NCI-H345 (cell line): ENCODE measurements around the gene SYNJ1.
"Not testable (repeated sequence)": the region's sequence is repeated elsewhere in the genome, so short reads cannot be mapped to it uniquely, and the experiment has no call there.

Experiments used
- DNase-seq: peaks from one replicate; lab custom pipeline; 2025; lab: John Stamatoyannopoulos, UW

Gene SYNJ1

GRCh38 chr21:32612075-32612998 lies 115.5 kb downstream of the SYNJ1 start, which contains the start of gene CFAP298:
CFAP298 (minus strand) TSS chr21:32612377; CDS start chr21:32612243, 134 bp downstream.
- DNase-seq: peak; percentile 92

- peak; percentile 30 for DNase-seq
These were observed 116.3 kb downstream of the SYNJ1 start for GRCh38 chr21:32611471-32611997.

GRCh38 chr21:32610940-32611339 lies 116.9 kb downstream of the SYNJ1 start:
- DNase-seq: not testable (repeated sequence)

- DNase-seq: no peak
These were observed 119.0 kb downstream of the SYNJ1 start for GRCh38 chr21:32608851-32609250.

GRCh38 chr21:32605469-32605868 lies 122.3 kb downstream of the SYNJ1 start:
- no peak for DNase-seq

DNA sequence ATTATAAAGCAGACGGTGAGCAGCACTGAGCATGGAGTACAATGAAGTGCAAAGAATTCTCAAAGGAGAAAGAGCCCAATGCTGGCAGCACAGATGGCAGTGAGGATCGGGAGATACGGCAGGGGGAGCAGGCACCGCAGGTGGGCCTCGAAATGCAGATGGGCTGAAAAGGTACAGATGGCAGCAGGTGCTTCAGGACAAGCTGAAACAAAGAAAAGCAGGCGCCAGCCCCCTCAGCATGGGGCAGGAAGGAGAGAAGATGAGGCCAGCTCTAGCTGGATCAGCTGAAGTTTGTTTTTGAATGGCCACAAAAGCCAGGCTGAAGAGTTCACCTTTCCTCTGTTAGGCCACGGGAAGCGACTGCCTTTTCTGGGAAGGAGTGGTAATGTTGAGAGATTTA lies 123.3 kb downstream of the SYNJ1 start:
- DNase-seq: peak; percentile 97

- DNase-seq: peak; percentile 26
These were observed 124.7 kb downstream of the SYNJ1 start for GRCh38 chr21:32603131-32603530.

GRCh38 chr21:32602099-32602498 lies 125.7 kb downstream of the SYNJ1 start:
- DNase-seq: no peak

DNA sequence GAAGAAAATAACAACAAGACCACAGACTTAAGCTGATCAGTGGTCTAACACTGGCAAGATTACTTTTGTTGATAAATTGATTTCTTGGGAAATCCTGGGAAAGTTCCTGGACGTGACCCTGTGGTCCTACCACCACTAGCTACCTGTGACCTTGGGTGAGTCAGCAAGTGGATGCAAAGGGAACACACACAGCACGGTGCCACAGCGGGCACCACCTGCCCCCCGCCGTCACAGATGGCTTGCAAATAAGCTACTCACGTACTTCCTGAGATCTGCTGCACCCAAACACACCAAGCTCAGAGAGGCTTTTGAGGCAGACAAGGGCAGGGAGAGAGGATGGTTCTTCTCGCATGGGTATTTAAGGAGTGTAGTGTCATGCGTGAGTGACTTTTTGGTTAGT lies 128.3 kb downstream of the SYNJ1 start:
- DNase-seq: peak; percentile 82

DNA sequence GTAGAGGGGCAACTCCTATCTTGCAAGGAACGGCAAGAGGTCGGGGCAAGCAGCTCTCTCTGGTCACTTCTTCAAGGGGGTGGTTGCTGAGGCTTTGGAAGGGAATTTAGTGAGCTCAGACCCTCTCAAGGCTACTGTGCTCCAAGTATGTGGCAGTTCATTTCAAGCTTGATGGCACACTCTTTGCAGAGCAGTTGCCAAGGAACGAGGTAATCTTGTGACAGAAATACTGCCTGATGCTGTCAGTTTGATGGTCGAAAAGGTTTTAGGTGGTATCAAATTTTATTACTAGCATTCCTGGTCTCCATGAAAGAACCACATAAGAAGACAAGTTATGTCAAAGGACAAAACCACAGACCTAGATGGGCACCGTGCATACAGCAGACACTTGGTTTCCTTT lies 128.7 kb downstream of the SYNJ1 start:
- no peak for DNase-seq

DNA sequence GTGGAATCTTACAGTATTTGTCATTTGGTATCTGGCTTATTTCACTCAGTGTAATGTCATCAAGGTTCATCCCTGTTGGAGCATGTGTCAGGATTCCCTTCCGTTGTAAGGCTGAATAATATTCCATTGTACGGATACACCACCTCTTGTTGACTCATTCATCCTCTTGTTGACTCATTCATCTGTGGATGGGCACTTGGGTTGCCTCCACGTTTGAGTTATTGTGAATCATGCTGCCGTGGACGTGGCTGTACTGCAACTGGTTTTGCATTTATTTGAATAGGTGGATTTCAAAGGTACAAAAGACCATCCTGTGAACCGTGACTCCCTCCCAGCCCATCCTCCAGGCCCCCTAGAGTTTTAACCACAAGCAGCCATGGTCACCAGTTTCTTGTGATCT lies 130.6 kb downstream of the SYNJ1 start:
- peak; percentile 29 for DNase-seq

DNA sequence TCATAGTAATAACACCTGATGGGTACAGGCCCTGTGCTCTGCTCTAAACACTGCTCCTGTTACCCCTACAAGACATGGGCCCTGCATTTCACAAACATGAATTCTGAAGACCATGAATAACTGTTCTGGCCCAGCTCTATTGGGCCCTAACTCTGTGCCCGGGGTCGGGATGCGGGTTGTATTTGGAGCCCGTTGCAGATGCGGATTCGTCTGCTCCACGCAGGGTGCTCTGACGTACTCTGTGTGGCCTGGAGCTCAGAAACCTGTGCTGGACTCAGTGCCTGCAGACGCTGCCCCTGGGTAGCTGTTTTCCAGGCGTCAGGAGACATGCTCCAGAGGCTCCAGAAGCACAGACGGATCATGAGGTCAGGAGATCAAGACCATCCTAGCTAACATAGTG lies 132.4 kb downstream of the SYNJ1 start:
- DNase-seq: no peak

DNA sequence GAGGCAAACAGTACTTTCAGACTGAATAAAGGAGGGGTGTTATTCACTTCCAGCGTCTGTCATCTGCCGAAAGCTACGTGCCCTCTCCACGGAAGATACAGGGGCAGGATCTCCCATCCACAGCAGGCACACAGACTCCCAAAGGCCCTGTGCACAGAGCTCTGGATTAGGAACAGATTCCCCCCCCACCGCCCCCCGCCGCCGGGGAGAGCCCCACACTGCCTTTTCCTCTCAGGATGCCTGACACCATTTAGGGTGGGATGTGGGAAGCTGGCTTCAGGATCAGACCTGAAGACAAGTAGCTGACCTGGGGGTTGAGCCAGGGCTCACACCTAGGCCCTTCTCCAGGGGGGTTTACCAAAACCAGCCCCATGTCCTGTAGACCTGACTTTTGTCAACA lies 134.1 kb downstream of the SYNJ1 start:
- no peak for DNase-seq

- no peak for DNase-seq
These were observed 134.8 kb downstream of the SYNJ1 start for GRCh38 chr21:32592929-32593502.

- DNase-seq: no peak
These were observed 137.7 kb downstream of the SYNJ1 start for GRCh38 chr21:32590130-32590529.

DNA sequence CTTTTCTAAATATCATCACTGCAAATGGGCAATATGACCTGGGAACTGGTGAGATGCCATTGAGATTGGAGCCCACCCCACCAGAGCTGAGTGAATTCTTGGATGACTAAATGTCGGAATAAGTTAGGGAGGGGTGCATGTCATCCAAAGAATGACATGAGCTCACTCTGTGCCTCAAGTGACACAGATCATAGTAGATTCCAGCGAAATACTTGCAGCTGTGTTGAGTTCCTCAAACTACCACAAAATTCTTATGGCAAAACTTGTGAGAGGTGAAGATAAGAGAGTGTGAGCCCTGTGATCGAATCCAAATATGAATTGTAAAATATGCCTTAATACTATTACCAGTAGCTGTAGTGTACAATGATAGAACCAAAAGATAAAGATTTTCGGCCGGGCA lies 140.2 kb downstream of the SYNJ1 start:
- DNase-seq: no peak

- no peak for DNase-seq
These were observed 140.7 kb downstream of the SYNJ1 start for GRCh38 chr21:32587120-32587519.

DNA sequence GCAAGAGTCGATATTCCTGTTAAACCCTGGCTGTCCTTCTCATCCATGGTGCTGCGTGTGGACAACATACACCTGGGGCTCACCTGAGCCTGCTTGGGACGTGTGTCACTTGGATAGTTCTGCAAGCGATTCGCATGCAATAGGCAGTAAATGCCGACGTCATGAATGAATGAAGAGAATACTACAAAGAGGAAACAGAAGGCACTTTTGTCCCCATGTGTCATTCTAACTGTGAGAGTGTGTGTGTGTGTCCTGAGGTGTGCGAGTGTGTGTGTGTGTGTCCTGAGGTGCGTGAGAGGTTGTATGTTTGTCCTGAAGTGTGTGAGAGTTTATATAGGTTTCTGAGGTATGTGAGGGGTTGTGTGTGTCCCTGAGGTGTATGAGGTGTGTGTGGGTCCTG lies 141.8 kb downstream of the SYNJ1 start:
- DNase-seq: no peak

GRCh38 chr21:32585042-32585710 lies 142.6 kb downstream of the SYNJ1 start, which contains the start of gene TCP10L:
TCP10L (minus strand) TSS chr21:32585523; CDS start chr21:32584304, 1,219 bp downstream.
- no peak for DNase-seq

- DNase-seq: no peak
These were observed 143.3 kb downstream of the SYNJ1 start for GRCh38 chr21:32584472-32584871.

GRCh38 chr21:32581732-32582131 lies 146.1 kb downstream of the SYNJ1 start:
- no peak for DNase-seq

GRCh38 chr21:32580949-32581348 lies 146.9 kb downstream of the SYNJ1 start:
- DNase-seq: no peak
